HG03025 (cell line): ENCODE measurements around the gene B3GNT8.
"Not testable (repeated sequence)": the region's sequence is repeated elsewhere in the genome, so short reads cannot be mapped to it uniquely, and the experiment has no call there.

Experiments used
- ATAC-seq: cut with Tn5 transposase; IDR thresholded peaks from one replicate; pipeline ENCODE4 v1.9.1; 2021; ENCODE audit warnings: mild to moderate bottlenecking, moderate library complexity; ENCODE audit not compliant: unreplicated experiment, low FRiP score

Gene B3GNT8

GRCh38 chr19:41426952-41427646 is at the start of gene B3GNT8:
TSS of gene B3GNT8 (minus strand) at chr19:41427374. CDS start at chr19:41426778, 596 bp downstream.
- no peak for ATAC-seq

- no peak for ATAC-seq
These were observed 49.4 kb upstream of the B3GNT8 start for GRCh38 chr19:41476583-41476982.

GRCh38 chr19:41463257-41464256 is 36.4 kb upstream of the B3GNT8 start:
- not testable (repeated sequence) for ATAC-seq

GRCh38 chr19:41462497-41462896 is 35.3 kb upstream of the B3GNT8 start:
- ATAC-seq = no peak

- no peak for ATAC-seq
These were observed 30.1 kb upstream of the B3GNT8 start for GRCh38 chr19:41457241-41457640.

GRCh38 chr19:41456342-41456918 is 29.3 kb upstream of the B3GNT8 start:
- ATAC-seq = no peak

- ATAC-seq = no peak
These were observed 28.8 kb upstream of the B3GNT8 start for GRCh38 chr19:41455936-41456335.

GRCh38 chr19:41452584-41453275 is 25.6 kb upstream of the B3GNT8 start:
- no peak for ATAC-seq

- no peak for ATAC-seq
These were observed 22.6 kb upstream of the B3GNT8 start for GRCh38 chr19:41449865-41450178.

- no peak for ATAC-seq
These were observed 22.1 kb upstream of the B3GNT8 start for GRCh38 chr19:41449079-41449864.

GRCh38 chr19:41447732-41448332 is 20.7 kb upstream of the B3GNT8 start:
- ATAC-seq = no peak

GRCh38 chr19:41445575-41445974 is 18.4 kb upstream of the B3GNT8 start:
- ATAC-seq = no peak

GRCh38 chr19:41443813-41444455 is 16.8 kb upstream of the B3GNT8 start:
- ATAC-seq = no peak

GRCh38 chr19:41442473-41443355 is 15.5 kb upstream of the B3GNT8 start, which contains the start of gene ERICH4:
TSS of gene ERICH4 (plus strand) at chr19:41443156. CDS start at chr19:41443170, 14 bp downstream.
- no peak for ATAC-seq

GRCh38 chr19:41441321-41441945 is 14.3 kb upstream of the B3GNT8 start:
- ATAC-seq = no peak

- peak; percentile 84 for ATAC-seq
These were observed 12.5 kb upstream of the B3GNT8 start, which contains the start of gene DMAC2 for GRCh38 chr19:41439441-41440222. TSS of gene DMAC2 (minus strand) at chr19:41439912. CDS start at chr19:41439899, 13 bp downstream.
